Measurements from ENCODE around the gene UTY. TPM values are rescaled to one million over a fixed set of nuclear protein-coding genes. Genes with fewer than 3 reads are reported as not detected.

The UTY gene
- total and polyA plus RNA-seq, 2 donors (not counting 3 experiments of a cell fraction or from before 2014, with no cell fraction given) = 4.8 to 17.9 TPM

GRCh38 chrY:13443146-13443545 is 36.7 kb downstream of the UTY start:
- Histone ChIP-seq H3K9ac (replicated peaks; ENCODE audit: extremely low read depth, insufficient read depth, low read length) (no peak overlapping the region), H3K79me2 (ENCODE audit: control insufficient read depth, insufficient read depth, low read length) (peaks cover 2% of the 10 kb centered on the region), H2AFZ (ENCODE audit: low read depth, low read length) (no peak overlapping the region), H4K20me1 (replicated peaks; ENCODE audit: control insufficient read depth, extremely low read depth, insufficient read depth, low read length) (no peaks in the 10 kb centered on the region), H3K9me3 (replicated peaks; ENCODE audit: control insufficient read depth, insufficient read depth, low read length) (no peaks in the 10 kb centered on the region), H3K27me3 (ENCODE audit: control insufficient read depth in 2 of 2, insufficient read depth in 2 of 2, low read length in 2 of 2) (no peaks in the 10 kb centered on the region), H3K27ac (ENCODE audit: insufficient read depth, low read depth, low read length) (no peak overlapping the region), H3K36me3 (ENCODE audit: control insufficient read depth in 2 of 2, extremely low read depth in 1 of 2, insufficient read depth in 2 of 2, low read length in 2 of 2) (no peaks in the 10 kb centered on the region), H3K4me2 (ENCODE audit: insufficient read depth, low read length) (no peak overlapping the region), H3K4me3 (replicated peaks in 1 of 3; ENCODE audit: insufficient read depth in 1 of 3, low read depth in 1 of 3, low read length in 3 of 3) (no peak overlapping the region), H3K4me1 (ENCODE audit: control insufficient read depth, extremely low read depth, insufficient read depth, low read length) (no peaks in the 10 kb centered on the region), H3K9me1 (replicated peaks; ENCODE audit: control insufficient read depth, extremely low read depth, insufficient read depth, low read length) (no peaks in the 10 kb centered on the region)
- CTCF ChIA-PET = no interaction called here
- TF ChIP-seq GATA2 (IDR thresholded peaks at IDR 0.05; ENCODE audit: insufficient read depth, insufficient read length, low read depth, low read length) (no peak), EZH2 (IDR thresholded peaks at IDR 0.05; ENCODE audit: borderline replicate concordance, low read depth, low read length, severe bottlenecking) (no peak), POLR2AphosphoS5 (IDR thresholded peaks at IDR 0.05; ENCODE audit: insufficient read depth, low read depth, low read length) (no peak)
- FAIRE-seq (no peak), DNase-seq (ENCODE audit: low read depth, low spot score) (peak; percentile 29)
- POLR2A ChIA-PET = no interaction called here
- dilution Hi-C loops (cut with MboI; ENCODE audit: extremely low pct_ligation_motif_present, low sequenced_read_pairs) = no loop called here
- no TSS peak for BruUV-seq (replicated peaks)
- intact Hi-C loops (cut with micrococcal nuclease) = no loop called here

GRCh38 chrY:13440811-13441210 is 39.0 kb downstream of the UTY start:
- H3K36me3 ChIP-seq (ENCODE audit: control insufficient read depth in 2 of 2, extremely low read depth in 1 of 2, insufficient read depth in 2 of 2, low read length in 2 of 2) = peaks cover 0 to 1% of the 10 kb centered on the region in 2 experiments
- TF ChIP-seq MYC (IDR thresholded peaks at IDR 0.05; ENCODE audit: low read depth, low read length) (no peak), FOS (IDR thresholded peaks at IDR 0.05; ENCODE audit: borderline replicate concordance, insufficient read depth, low read length) (no peak), MAX (IDR thresholded peaks at IDR 0.05; ENCODE audit: insufficient read depth, insufficient read length) (no peak), JUN (IDR thresholded peaks at IDR 0.05; ENCODE audit: borderline replicate concordance, insufficient read depth, insufficient read length, low read depth) (no peak), CTCF (IDR thresholded peaks at IDR 0.05; ENCODE audit: extremely low read depth in 1 of 2, insufficient read depth in 1 of 2, low read depth in 1 of 2, low read length in 2 of 2) (no peak), GATA2 (IDR thresholded peaks at IDR 0.05; ENCODE audit: insufficient read depth, insufficient read length, low read depth, low read length) (no peak), EZH2 (IDR thresholded peaks at IDR 0.05; ENCODE audit: borderline replicate concordance, low read depth, low read length, severe bottlenecking) (no peak), POLR2A (IDR thresholded peaks at IDR 0.05; ENCODE audit: low read depth, low read length) (no peak), POLR2AphosphoS5 (IDR thresholded peaks at IDR 0.05; ENCODE audit: insufficient read depth, low read depth, low read length) (no peak)
- no peak overlapping the region for H2AFZ ChIP-seq (ENCODE audit: low read depth, low read length)
- H3K9ac ChIP-seq (replicated peaks; ENCODE audit: extremely low read depth, insufficient read depth, low read length) = no peak overlapping the region
- DNase-seq (ENCODE audit: low read depth, low spot score) = no peak
- H3K4me1 ChIP-seq (ENCODE audit: control insufficient read depth, extremely low read depth, insufficient read depth, low read length) = no peaks in the 10 kb centered on the region
- no peak overlapping the region for H3K4me2 ChIP-seq (ENCODE audit: insufficient read depth, low read length)
- H3K9me3 ChIP-seq (replicated peaks; ENCODE audit: control insufficient read depth, insufficient read depth, low read length) = no peaks in the 10 kb centered on the region
- no peak overlapping the region for H3K4me3 ChIP-seq (replicated peaks in 1 of 3; ENCODE audit: insufficient read depth in 1 of 3, low read depth in 1 of 3, low read length in 3 of 3)
- H3K79me2 ChIP-seq (ENCODE audit: control insufficient read depth, insufficient read depth, low read length) = peaks cover 7% of the 10 kb centered on the region
- BruUV-seq (replicated peaks) = no TSS peak
- ChIA-PET POLR2A (no interaction called here), CTCF (no interaction called here)
- intact Hi-C loops (cut with micrococcal nuclease) = no loop called here
- H3K9me1 ChIP-seq (replicated peaks; ENCODE audit: control insufficient read depth, extremely low read depth, insufficient read depth, low read length) = no peaks in the 10 kb centered on the region
- H3K27me3 ChIP-seq (ENCODE audit: control insufficient read depth in 2 of 2, insufficient read depth in 2 of 2, low read length in 2 of 2) = no peaks in the 10 kb centered on the region
- FAIRE-seq = no peak
- dilution Hi-C loops (cut with MboI; ENCODE audit: extremely low pct_ligation_motif_present, low sequenced_read_pairs) = no loop called here
- H4K20me1 ChIP-seq (replicated peaks; ENCODE audit: control insufficient read depth, extremely low read depth, insufficient read depth, low read length) = no peaks in the 10 kb centered on the region
- no peak overlapping the region for H3K27ac ChIP-seq (ENCODE audit: insufficient read depth, low read depth, low read length)
